NCI-H2081 (cell line): Measurements from ENCODE around the gene GPR18.

ENCODE experiments used
- DNase-seq, 2 experiments: peaks; one replicate each; lab custom pipeline; 2025; lab: John Stamatoyannopoulos, UW

Gene GPR18

DNA sequence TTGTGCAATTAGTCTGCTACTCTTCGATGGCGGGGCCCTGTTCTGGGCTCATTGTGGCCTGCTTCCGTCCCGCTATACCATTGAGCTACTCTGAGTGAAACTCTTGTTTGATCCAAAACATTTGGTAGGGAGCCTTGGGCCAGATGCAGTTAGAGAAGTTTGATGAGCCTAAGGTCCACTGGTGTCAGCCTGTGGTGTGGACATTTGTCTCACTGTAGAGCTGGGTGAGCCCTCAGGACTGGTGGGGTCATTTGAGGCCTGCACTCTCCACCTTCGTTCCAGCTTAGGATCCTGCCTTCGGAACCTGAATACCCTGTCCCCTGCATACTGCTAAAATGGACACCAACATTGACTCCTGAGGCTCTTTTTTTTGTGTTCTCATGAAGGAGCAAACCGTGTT lies 50.7 kb downstream of the GPR18 start:
- DNase-seq: no peak

DNA sequence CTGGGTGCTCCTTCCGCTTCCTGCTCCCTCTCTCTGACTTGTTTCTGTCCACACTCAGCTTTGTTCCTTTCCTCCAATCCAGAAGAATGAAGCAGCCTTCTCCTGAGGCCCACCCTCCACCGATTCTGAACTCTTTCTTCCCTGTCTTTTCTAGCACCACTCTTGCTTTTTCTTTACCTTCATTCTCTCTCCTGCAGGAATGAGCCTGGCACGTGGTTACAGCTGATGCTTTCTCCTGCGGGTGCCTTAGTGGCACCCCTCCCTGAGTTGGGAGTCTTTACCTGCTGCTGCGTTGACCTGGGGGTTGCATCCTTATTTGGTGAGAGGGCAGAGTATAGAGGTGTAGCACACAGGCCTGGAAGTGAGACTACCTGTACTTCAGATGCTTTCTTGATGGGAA lies 51.3 kb downstream of the GPR18 start:
- DNase-seq: no peak

- DNase-seq: no peak
These were observed 52.0 kb downstream of the GPR18 start for GRCh38 chr13:99206226-99206625.

DNA sequence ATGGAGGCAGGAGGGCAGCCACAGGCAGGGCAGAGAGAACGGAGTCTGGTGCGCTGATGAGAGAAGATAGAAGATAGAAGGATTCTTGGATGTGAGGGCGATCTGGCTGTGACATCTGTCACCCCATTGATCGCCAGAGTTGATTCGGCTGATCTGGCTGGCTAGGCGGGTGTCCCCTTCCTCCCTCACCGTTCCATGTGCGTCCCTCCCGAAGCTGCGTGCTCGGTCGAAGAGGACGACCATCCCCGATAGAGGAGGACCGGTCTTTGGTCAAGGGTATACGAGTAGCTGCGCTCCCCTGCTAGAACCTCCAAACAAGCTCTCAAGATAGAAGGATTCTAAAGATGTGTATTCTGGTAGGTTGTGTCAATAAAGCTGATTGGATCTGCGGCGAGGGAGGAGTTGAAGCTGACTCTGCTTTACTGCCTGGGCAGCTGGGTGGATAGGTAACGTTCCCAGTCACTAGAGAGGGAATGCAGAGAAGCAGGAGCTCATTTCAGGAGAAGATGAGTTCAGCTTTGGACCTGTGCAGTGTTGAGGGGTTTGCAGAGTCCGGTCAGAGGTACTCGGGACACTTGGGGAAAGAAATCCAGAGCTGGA lies 52.5 kb downstream of the GPR18 start:
- no peak for DNase-seq
